Hematopoietic multipotent progenitor cell treated with erythropoietin and hydrocortisone succinate and interleukin-3 and kit ligand, for 17 days (in vitro differentiated cells): Measurements from ENCODE around the gene HPS1.

ENCODE experiments used
- DNase-seq: peaks from one replicate; pipeline ENCODE4 v3.0.0-alpha.2; 2015; ENCODE audit warnings: low spot score

HPS1 gene

DNA sequence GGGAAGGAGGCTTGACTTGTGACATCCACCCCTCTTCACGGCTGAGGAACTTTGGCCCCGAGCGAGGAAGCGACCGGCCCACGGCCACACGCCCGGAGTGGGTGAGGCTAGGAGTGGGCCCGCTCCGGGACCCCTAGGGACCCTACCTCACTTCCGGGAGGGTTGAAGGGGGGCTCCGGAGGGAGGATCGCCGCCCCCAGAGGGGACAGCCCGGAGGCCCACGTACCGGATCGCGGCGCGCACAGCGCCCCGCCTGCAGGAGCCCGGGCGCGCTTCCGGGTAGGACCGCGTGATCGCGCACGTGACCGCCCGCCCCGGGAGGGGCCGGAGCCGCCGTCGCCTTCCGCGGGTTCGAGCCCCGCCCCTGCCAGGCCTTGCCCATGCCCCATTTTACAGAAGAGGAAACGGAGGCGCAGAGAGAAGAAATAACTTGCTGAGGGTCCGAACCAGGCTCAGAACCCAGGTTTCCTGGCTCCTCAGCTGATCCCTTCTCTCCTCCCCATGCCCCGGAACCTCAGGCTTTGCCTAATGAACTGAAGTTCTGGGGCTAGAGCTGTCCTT is at the start of gene HPS1:
HPS1 (minus strand) TSS at position 275 of the 561 bp plus-strand sequence. CDS start 3,695 bp downstream, outside the sequence.
- DNase-seq = peak; percentile 91

DNA sequence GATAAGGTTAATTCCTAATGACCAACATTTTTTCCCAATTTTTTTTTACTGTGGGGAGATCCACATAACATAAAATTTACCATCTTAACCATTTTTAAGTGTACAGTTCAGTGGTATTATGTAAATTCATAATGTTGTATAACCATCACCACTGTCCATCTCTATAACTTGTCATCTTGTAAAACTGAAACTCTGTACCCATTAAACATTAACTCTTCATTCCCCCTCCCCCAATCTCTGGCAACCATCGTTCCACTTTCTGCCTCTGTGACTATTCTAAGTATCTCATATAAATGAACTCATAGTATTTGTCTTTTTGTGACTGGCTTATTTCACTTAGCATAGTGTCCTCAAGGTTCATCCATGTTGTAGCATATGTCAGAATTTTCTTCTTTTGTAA is 46.0 kb upstream of the HPS1 start:
- DNase-seq = no peak

DNA sequence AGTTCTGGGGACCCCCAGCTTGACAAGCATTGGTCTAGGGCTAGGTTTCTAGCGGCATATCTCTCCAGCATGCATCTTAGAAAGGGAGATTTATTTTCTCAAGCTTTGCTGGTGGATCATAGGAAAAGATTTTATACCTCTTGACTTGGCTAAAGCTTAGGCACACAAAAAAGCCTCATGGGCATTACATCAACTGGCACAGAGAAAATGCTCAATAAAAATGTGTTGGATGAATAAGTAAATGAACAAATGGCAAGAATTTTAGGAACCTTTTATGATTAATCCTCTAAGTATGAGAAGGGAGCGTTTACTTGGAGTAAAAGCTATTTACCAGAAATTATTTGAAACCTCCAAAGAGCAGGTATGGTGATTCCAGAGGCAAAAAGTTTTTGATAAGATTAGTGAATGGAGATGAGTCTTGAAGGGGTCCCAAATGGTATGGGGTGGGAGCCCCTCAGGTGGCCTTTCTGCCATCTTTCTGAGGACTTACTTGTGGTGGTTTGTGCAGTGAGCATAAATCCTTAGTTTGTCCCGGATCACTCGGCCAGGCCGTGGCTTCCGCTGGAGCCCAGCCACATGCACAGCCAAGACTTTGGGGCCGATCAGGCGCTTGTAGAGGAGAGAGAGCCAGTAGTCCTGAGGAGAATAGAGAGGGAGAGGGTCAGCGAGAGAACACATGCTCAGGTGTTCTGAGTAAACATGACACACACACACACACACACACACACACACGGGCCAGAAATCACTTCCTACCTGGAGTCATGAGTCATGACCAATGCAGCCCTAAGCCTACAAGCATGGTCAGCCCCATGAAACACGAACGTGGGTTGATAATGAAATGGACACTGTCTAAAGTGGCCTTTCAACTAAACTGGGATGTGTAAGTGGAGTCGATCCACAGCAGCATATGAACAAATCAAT is 43.1 kb upstream of the HPS1 start:
- no peak for DNase-seq

DNA sequence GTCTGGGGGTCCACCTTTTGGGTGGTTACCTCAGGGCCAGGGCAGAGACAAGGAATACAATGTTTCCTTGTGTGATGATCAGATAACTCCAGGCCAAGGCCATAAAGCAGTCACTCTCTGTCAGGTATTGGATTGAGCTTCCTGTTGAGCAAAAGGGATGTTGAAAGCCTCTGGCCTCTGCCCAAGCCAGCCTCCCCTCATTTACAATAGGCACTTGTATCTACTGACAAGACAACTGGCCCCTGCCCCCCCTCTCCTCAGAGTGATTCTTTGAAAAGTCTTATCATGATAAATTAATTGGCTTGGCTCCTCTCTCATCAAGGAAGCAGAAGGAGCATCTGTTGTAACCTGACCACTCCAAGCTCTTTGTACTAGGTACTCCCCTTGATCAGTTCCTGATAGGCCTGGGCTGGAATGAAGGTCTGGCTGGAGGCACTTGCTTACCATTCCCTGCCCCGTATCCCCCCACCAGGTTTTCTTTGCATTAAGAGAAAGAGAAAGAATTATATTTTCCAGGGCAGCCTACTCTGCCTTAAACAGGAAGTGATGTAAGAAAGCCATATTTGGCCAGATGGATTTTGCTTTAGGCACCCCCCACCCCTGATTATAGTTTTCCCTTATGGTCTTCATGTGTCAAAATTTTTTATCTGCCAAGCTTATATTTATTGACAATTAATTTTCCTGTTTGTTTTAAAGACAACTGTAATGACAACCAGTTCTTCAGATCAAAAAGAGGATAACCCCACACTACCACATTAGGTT is 42.1 kb upstream of the HPS1 start:
- no peak for DNase-seq

DNA sequence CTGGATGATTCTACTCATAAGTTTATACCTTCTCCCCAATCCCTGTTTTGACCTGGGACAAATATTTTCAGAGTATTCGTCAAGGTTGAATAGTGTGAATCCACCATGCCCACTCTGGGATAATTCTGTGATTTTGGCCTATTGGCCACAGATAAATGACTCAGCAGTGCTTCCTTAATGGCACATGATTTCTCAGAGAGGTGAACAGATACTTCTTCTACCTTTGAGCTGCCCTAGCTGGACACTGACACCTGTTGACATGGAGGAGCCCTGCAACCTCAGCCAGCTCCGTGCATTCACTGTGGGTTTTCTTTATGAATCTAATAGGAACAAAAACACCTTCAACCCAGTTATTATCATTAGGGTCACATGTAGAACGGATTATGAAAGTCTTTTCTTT is 40.9 kb upstream of the HPS1 start:
- peak; percentile 58 for DNase-seq

DNA sequence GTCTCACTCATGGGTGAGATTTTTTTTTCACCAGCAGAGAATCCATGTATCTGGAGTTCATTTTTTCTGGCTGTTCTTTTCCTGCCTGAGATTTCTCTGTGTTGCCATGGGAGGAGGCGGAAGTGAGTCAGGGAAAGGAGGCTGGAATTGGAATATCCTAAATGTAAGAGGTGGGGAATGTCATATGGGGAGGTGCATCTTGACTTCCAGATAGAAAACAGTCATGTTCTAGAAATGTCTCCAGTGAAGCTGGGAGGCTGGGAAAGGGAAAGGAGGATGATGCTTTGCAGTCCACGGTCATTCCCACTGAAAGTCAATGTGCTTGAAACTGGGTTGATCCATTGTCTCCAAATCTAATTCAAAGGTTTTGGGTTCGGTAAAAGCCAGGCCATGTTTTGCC is 39.7 kb upstream of the HPS1 start:
- no peak for DNase-seq

DNA sequence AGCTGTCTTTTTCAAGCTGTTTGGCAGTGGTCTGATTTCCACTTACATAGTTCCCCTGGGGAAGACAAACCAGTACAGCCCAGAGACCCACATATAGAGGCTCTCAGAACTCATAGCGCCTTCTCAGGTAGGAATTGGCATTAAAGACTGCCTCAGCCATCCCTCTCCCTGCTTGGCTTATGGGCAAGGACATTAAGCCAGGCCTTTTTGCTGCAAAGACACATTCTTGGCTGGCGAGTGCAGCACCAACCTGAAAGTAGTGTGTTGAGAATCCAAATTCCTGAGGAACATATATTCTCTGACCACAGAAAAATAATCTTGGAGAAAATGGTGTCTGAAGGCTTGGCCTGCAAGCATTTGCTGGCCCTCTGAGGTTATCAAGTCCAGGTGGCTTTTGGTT is 39.2 kb upstream of the HPS1 start:
- no peak for DNase-seq

DNA sequence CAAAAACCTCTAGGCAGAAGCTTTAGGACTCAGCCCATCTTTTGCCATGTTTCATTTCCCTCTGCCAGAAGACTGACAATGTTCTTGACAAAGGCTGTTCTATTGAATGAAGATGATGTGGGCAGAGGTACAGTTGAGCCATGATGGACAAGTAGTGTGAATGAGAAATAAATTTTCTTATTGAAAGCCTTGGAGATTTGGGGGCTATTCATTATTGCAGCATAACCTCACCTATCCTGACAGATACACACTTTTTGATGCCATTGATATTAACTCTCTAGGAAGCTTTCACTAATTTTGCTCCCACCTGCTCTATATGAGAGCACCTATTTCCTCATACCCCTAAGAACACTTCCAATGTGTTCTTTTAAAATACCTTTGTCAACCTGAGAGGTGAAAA is 36.9 kb upstream of the HPS1 start:
- DNase-seq = no peak

DNA sequence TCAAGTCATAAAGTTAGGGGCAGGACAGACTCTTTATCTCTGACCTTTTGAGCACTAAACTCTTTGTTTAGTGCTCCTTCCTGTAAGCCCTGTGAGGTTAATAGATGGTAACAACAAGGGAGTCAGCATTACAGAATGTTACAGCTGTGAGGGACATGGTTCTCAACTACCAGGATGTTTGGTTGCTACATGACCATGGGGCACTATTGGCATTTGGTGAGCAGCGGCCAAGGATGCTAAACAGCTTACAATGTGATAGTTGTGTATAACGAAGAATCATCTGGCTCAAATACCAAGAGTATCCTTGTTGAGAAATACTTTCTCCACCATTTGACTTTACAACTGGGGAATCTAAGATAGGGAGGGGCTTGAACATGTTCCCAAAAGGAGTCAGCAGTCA is 35.4 kb upstream of the HPS1 start:
- no peak for DNase-seq

DNA sequence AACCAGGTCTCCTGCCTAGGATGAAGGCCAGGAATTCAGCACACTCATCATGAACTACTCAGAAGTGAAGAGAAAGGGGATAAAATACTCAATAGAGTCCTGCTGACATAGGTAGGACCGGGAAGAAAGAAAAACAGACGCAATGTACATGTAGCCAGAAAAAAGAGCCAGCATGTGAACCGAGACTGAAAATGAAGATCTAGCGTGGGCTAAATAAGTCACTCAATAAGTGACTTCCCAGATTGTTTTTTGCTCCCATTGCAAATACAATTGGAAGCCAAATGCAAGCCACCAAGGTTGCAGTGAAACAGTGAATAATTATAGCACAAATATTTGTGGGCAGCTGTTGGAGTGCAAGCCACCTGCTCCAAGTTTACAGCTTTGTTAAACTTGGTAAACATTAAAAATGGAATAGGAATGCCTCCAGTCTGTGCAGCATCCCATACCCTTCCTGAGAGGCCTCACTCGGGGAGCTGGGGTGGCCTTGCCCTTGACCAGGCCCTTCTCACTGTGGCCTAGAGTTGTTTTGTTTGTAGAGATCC is 34.7 kb upstream of the HPS1 start:
- DNase-seq = no peak

DNA sequence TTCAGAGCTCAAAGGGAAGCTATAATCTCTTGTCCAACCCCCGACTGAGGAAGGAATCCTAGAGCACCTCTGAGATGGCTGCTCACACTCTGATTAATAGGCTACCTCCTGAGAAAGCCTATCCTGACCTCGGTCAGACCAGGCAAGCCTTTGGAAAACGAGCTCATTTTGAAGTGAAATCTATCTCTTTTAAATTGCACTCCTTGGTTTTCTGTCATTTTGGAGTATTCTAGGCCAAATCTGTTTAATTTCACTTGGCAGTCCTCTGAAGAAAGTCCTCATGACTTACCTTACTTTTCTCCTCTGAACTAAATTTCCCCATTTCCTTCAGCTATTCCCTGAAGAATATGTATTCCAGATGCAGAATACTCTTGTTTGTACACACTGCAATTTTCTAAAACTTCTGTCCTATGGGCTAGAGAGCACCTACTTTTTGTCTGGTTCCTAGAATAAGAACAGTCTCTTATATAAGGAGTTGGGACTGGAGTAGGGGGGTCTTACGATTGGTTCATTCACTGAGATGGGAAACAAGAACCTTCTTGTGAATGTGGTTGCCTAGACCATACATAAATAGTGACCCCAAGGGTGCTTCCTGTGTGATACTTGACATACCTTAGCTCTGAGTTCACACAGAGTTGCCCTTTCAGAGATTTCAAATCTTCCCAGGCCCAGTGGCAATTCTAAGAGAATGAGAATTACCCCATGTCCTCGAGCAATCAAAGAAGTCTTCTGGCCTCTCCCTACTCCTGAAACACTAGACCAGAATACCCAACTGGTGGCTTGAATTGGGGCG is 31.9 kb upstream of the HPS1 start:
- no peak for DNase-seq

DNA sequence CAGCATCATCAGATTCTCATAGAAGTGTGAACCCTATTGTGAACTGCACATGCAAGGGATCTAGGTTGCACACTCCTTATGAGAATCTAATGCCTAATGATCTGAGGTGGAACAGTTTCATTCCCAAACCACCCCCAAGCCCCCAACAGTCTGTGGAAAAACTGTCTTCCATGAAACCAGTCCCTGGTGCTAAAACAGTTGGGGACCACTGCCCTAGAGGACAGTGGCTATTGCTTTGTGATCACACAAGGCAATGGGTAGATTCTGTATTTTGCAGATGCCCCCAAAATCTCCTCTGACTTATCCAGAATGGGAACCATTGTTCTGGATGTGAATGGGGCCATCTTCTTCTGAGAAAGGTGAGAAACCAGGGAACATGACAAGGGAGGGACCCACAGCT is 31.1 kb upstream of the HPS1 start:
- DNase-seq = no peak

DNA sequence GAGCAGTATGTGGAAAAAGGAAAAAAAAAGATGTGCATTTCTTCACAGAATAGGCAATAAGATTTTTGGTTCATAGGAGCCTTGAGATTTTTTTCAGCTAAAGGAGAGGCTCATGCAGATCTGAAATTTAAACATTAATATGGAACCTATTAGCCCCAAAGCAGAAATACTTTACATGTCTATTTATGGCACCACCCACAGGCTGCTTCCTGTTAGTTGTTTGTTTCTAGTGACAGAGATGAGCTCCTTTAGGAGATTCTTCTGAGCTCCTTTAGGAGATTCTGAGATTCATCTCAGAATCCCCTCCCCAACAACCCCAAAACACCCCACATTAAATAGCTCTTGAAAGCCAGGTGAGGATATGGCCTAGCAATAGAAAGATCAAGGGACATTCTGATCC is 27.9 kb upstream of the HPS1 start:
- no peak for DNase-seq

DNA sequence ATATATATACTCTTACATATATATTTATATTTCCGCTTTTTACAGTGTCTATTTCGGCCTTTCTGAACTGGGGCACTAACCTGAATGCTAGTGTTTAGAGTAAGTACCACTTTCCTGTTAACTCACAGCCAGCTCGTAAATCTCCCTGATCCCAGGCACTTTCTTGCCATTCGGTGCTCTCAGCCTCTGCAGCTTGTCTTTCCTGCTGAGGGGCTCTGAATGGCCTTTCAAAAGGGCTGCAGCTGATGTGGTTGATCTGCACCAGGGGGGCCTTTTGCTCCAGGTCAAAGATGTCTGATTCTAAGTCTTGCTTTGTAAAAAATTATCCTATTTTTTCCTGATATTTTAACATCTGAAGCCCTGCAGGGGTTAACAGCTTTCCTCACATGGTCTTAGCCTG is 25.5 kb upstream of the HPS1 start:
- no peak for DNase-seq

DNA sequence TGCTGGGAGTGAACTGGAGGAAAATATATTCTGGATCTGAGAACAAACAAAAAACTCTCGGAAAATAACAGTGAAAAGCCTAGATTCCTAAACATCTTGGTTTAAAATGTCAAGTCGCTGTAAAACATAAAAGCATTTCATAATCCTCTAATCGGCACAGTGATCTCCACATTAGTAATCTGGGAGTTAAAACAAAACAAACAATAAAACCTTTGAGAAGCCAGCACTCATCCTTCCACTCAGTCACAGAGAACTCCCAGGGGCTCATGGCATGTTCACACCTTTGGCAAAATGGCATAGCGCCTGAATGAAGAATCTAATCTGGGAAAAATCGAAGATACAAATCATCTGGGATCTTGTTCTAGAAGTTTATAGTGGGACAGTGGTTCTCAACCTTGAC is 24.1 kb upstream of the HPS1 start:
- no peak for DNase-seq

DNA sequence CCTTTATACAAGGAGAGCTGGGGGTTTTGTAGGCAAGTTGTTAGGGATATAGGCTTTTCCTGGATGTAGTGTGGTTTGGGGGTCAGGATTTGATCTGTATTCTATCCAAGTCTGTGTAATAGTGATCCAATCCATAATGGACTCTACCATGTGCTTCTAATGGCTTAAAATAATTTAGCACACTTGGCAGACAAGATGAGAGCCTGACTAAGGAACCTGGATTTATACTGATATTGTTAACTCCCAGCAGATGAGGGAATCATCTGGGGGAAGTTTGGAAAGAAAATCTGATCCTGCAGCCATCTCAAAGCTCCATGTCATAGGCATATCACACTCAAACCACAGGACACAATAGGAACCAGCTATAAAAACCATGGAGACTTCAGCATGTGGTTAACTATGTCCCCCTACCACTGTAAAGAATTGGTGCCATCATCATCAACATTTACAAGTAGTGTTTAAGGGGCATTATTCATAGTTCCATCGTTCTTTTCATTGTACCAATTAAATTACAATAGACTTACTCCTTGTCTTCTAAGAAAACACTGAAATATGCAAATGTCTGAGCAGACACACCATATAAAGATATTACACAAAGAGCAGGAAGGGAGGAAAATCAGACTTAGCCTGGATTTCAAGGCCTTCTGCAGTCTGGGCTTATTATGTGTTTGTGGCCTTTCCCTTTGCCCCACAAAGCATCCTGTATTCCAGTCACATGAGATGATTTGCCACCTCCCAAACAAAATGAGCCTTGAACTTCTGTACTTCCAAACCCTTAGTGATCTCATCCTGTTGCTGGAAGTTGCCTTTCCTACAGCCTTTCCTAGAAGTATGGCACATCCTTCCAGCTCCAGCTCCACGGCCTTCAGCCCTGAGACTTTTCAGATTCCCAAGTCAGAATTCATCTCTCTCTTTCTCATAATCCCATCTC is 22.5 kb upstream of the HPS1 start:
- DNase-seq = no peak

DNA sequence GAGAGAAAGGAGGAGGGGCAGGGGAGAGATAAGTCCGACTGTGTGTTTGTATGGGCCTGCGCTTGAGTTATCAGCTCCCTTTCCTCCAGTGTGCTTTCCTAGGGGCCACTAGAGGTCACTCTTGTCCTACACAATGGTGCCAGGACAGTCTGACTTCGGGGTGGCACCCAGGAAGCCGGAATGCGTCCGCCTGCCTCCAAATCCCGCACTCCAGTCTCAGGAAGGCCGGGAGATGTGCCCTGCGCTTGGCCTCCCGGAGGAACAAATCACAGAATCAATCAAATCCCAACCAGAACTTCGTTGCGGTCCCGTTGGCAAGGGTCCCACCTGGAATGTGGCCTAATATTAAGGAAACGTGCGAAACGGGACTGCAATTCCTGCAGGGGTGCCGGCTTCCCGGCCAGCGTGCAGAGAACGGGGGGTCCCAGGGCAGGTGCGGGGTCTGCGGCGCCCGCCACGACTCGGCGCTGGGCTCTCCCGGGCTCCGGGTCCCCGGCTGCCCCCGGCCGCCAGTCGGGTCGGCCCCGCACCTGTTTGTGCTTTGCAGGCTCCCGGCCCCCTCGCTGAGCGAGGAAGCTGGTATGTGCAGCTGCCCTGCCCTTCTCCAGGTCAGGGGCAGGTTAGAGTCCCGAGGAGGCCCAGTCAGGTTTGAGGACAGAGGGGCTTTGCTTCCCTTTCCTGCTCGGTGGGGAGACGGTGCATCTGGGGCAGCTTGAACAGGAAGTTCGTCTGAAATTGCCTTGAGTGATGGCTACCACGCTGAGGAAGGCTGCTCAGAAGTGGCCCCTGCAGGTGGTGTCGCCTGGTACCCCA is 21.0 kb upstream of the HPS1 start:
- DNase-seq = peak; percentile 94

DNA sequence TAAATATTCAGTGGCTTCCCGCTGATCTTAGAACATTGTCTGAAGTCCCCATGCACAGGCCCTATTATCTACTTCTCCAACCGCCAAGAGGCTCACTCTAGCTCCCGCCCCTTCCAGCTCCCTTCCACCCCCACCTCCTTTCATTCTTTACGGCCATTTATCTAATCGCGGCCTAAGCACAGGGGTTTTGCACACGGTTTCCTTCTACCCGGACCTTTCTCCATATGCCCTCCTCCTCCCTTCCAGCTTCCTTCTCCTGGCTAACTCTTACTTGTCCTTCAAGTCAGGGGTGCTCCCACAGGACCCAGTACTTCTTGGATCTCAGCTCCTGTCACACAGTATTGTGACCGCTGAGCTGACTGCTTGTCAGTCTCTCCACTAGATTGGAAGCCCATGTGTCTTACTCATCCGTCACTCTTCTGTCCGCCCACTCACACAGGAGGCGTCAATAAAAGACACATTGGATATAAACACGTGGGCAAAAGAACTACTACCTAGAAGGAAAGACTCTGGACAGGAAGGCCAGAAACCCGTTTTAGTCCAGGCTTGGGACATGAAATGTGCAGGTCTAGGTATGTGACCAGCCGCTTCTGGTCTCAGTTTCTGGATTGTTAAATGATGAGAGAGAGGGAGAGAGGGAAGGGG is 20.2 kb upstream of the HPS1 start:
- DNase-seq = no peak

DNA sequence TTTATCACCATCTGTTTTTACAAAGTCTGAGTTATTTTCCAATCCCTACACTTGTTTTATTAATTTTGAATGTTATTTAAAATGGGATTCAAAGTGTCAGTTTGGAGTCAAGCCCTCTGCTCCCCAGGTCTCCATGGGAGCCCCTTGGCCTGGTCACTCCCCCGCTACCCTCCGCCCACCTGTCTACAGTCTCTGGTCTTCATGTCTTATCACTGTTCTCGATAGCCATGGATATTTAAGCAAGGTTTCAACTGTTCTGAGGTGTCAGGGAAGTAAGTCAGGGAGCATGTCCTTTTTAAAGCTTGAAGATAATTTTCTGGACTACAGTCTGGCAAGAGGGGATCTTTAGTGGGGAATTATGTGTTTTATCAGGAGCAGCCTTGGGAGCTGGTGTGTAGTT is 19.1 kb upstream of the HPS1 start:
- DNase-seq = peak; percentile 25
